T-helper 22 cell (primary cell): Measurements from ENCODE around the gene TMEM63A.
"Not testable (repeated sequence)": the region's sequence is repeated elsewhere in the genome, so short reads cannot be mapped to it uniquely, and the experiment has no call there.

Experiments used
- DNase-seq: peaks from one replicate; pipeline ENCODE4 v3.0.0-alpha.2; 2020; ENCODE audit warnings: low read depth

TMEM63A gene

DNA sequence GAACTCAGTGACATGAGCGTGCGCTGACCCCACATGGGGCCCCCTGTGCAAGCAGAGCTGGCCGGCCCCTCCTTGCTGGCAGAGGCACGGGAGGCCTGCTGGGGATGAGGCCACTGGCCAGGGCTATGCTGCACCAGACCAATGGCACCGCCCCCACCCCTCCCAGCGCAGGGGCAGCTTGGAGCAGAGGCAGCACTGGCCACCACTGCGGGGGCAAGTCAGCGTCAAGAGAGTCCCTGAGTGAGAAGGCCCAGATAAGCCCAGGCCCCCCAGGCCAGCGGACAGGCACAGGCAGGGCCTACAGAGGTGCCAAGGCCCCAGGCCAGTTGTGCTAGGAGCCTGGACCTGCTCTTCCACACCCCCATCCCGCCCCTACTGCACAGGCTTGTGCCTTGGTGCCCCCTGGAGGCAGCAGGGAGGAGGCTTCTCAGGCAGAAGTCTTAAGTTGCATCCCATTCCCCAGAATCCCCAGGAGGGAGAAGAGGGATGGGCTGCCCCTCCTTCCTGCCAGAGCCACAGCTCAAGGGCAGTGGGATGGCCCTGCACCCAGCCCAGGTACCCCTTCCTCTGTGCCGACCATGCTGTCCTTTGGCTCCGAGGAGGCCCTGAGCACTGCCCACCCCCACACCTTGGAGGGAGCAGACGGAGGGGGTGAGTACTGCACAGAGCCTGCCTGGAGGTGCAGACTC lies 36.5 kb downstream of the TMEM63A start:
- DNase-seq = no peak

DNA sequence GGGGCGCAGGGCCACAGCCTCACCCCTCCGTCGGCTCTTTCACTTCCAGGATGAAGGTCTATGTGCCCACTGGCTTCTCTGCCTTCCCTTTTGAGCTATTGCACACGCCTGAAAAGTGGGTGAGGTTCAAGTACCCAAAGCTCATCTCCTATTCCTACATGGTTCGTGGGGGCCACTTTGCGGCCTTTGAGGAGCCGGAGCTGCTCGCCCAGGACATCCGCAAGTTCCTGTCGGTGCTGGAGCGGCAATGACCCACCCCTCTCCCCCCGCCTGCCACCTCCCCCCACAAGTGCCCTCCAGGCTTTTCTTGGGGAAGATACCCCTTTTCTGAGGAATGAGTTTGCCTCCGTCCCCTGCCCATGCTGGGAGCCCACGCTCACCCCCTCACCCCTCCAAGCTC lies 37.1 kb downstream of the TMEM63A start:
- no peak for DNase-seq

DNA sequence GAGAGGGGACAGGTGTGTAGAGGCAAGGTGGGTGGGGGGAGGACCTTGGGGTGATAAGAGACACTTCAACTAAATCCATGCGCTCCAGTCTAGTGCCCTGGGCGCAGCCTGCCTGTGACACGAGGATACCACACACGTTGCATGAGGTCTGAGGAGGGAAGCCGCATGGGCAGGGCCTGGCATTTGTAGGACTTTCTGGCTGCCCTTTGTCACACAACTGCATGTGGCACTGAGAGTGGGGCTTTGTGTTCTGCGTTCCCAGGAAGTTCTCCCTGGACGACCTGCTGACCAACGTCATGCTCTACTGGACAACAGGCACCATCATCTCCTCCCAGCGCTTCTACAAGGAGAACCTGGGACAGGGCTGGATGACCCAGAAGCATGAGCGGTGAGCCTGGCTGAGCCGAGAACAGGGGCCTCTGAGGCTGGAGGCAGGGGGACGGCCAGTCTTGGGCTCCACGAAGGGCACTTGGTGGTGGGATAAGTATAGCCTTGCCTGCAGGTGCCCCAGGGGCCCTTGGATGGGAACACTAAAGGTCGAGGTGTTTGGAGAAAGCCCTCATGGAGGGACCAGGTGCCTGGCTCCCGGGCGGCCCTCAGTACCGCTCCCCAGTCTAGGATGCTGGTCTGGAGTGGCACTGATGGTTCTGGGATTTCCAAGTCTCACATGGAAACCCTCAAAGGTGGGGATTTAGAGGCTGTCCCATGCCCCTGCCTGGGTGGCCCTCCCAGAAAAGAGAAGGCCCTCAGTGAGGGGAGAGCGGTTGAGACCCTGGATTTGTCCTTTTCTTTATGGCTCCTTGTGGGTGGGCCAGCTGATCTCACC lies 37.7 kb downstream of the TMEM63A start:
- no peak for DNase-seq

DNA sequence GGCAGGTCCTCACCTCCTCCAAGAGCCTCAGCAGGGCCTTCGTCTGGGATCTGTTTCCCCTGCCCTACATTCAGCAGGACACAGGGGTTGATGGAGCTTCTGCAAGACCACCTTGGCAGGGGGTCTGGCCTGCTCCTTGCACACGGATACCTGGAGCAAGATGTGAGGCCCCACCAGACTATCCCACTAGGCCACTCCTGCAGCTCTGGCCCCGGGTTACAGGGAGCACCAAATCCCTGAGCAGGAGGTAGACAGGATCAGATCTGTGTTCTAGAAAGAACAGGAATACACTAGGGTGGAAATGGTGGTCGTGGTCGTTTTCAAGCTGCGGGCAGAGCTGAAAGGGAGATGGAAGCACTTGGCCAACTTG lies 38.8 kb downstream of the TMEM63A start:
- no peak for DNase-seq

DNA sequence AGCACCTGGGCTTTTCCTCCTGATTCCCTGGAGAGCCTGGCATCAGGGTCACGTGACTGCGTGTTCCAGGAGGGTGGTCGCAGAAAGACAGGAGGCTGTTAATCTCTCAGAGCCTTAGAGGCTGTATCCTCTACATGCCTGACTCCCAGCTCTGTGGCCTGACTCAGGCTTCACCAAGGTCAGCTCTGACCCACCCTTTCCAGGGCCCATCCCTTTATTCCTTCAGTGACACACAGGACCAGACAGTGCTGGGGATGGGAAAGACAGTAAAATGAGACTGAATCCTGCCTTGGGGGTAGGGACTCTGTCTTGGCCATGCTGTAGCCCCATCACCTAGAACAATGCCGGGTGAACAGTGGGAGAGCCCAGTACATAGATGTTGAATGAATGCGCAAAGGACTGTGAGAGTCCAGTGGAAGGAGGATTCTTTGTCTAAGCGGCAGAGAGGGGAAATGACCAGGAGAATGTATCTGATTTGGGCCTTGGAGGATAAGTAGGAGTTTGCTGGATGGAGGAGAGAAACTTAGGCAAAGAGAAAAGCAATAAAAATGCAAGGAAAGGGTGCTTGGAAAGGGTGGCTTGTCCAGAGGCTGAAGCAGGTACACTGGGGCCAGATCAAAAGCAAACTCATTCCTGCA lies 39.3 kb downstream of the TMEM63A start:
- no peak for DNase-seq

DNA sequence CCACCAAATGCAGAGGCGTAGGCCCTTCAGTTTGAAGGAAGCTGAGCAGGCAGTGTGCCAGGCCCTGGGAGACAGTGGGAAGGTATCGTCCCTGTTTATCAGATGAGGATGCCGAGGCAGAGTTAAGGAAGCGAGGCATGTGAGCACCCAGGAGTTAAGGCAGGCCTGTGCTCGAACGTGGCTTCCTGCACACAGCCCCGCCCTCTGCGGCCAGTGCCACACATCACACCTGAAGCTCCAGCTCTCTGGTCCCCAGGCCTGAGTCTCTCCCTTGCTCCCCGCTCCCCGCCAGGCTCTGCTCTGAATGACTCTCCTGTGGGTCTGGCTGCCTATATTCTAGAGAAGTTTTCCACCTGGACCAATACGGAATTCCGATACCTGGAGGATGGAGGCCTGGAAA lies 40.1 kb downstream of the TMEM63A start:
- DNase-seq = no peak

DNA sequence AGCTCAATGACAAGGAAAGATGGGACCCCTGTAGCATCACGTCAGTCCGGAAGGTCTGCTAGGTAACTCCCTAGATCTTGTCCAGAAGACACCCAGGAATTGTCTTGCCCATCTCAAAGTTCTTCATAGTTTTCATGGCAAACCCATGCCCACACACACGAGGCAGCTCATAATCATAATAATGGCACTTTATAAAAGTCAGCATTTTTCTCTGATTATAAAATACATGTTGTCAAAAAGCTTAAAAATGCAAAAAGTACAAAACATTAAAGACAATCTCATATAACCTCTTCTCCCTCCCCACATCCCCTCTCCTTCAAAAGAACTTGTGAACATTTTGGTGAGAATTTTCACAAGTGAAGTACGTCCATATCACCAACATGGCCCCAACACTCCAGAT lies 41.5 kb downstream of the TMEM63A start:
- DNase-seq = no peak

DNA sequence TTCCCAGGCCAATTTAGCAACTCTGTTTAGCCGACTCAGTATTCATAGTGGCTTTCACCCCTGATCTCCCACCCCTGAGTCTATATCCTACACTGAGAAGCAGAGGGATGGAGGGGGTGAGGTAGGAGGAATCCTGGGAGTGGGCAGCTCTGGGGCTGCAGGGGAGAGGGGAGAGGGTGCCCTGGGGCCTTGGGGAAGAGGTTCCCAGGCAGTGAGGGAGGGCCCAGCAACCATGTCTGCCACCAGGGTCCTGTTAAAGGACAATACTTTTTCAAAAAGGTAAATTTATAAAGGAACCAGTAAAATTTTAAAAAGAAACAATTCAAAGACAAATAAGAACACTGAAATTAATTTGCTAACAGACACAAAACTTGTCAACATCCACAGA lies 42.0 kb downstream of the TMEM63A start:
- no peak for DNase-seq

DNA sequence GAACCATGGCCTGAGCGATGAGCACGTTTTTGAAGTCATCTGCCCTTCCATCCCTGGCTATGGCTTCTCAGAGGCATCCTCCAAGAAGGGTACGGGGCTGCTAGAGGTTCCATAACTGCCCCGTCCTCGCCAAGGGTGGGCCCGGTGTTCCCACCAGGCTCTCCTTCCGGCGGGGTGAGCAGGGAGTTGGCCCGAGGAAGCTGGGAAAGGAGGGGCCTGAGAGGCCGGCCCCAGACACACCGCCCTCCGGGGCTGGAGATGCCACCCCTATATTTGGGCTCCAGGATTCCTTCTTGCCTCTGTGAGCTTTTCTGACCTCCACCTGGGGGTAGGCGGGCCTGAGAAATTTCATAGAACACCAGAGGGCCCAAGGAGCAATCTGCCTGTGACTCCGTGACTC lies 43.4 kb downstream of the TMEM63A start:
- DNase-seq = no peak

DNA sequence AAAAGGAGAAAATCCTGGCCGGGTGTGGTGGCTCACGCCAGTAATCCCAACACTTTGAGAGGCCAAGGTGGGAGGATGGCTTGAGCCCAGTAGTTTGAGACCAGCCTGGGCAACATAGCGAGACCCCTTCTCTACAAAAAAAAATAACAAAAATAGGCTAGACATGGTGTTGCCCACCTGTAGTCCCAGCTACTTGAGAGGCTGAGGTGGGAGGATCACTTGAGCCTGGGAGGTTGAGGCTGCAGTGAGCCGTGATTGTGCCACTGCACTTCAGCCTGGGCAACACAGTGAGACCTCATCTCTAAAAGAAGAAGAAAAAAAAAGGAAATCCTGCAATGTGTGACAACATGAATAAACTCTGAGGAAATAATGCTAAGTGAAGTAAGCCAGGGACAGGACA lies 45.9 kb downstream of the TMEM63A start:
- DNase-seq = not testable (repeated sequence)

DNA sequence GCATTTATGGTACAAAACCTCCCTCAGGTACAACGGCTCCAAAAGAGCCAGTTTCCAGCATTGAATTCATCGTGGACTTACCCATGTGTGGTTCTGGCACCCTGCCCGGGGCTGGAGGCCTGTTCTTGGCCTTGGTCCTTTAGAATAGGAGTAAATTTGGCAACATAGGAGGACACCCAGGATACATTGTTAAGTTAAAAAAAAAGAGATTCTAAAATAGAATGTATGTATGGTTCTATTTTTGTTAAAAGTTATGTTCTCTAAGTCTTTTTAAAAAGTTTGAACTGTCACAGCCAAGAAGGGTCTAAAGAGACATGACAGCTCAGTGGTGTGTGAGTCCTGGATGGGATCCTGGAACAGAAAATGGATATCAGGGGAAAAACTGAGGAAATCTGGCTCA lies 46.3 kb downstream of the TMEM63A start:
- no peak for DNase-seq

DNA sequence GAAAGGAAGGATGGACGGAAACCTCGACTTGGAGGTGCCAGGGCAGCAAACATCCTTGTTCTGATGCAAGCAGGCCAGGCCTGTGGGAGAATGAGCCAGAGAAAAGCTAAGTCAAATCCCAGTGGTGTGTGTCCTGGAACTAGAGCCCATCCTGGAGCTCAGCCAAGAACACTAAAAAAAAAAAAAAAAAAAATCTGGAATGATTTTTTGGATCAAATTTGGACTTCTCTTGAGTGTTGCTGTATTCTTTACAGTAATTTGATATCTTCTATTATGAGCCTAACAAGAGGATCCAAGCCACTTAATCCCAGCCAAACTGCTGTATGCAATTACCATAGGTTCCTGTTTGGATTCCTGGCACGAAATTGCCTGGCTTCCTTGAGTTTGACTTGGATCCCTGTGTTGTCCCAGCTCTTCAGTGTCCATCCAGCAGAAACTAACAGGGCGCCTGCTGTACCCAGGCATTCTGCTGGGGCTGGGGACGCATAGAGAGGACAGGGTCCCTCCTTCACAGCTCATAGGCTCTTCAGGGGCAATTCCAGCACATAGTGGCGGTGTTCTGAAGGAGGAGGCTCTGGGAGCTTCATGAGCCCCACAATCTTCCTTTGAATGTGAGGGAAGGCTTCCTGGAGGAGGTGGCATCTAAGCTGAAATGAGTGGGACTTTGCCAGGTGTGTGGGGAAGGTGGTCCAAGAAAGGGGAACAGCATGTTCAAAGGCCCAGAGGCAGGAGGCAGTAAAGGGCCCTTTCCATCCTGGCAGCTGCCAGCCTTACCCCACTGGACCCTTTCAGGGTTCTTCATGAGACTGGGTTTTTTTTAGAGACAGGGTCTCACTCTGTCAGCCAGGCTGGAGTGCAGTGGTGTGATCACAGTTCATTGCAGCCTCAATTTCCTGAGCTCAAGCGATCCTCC lies 47.5 kb downstream of the TMEM63A start:
- no peak for DNase-seq

DNA sequence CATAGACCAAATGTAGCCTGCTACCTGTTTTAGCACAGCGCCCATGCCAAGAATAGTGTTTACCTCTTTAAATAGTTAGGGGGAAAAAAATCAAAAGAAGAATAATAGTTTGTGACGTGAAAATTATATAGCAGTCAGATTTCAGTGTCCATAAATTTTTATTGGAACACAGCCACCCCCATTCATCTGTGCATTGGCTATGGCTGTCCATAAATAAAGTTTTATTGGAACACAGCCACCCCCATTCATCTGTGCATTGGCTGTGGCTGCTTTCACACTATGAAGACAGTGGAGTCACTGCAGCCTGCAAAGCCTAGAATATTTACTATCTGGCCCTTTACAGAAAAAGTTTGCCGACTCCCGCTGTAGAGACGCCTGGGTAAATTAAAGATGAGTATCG lies 51.3 kb downstream of the TMEM63A start:
- no peak for DNase-seq

DNA sequence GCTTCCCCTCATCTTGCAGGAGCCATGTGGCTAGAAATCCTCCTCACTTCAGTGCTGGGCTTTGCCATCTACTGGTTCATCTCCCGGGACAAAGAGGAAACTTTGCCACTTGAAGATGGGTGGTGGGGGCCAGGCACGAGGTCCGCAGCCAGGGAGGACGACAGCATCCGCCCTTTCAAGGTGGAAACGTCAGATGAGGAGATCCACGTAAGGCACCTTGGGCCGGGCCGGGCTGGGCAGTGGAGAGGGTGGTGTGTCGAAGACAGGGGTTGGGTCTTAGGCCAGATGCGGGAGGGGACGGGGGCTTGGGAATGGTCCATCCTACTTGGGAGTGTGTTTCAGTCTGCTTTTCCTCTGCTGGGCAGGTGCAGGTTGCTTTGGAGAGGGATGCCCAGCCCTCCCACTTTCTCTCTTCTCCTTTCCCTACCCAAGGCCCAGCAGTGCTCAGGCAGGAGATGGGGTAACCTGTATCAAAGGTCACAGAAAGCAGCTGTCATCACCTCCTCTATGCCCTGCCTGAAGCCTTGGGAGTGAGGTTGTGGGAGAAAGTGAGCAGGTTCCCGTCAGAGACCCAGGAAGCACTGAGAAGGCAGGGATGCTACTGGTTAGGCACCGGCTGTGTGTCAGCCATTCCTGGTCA lies 53.4 kb downstream of the TMEM63A start:
- DNase-seq = no peak

DNA sequence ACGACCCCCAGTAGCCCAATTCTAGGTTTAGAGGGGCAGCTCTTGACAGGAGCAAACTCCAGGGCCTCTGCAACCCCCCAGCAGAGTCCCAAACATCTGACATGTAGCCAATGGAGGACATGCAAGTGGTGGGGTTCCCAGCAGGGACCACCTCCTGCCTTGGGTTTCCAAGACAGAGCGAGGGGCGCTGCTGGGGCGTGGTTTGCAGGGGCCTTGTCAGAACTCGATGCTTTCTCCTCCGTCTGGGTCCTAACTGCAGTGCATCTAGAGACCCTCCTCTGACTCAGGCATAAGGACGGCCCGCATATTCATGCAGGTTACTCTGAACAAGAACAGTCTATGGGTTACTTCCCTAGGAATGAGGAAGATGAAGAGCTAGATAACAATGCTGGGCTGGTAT lies 55.1 kb downstream of the TMEM63A start:
- no peak for DNase-seq

DNA sequence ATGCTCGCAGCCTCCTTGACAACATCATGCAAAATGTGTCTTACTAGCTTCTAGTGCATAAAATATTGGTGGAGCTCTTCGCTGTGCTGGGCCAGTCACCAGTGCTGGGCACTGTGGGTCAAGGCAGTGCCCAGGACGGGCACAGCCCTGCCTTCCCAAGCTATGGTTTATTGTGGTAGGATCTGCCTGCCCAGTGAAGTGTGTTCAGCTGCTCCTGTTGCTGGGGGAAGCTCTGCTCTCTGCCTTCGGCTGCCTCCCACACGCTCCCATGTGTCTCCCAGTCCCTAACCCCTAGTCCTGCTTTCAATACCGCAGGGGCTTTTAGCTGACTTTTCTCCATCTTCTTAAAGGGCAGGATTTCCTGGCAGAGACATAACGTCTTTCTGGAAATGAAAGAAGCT lies 56.6 kb downstream of the TMEM63A start:
- no peak for DNase-seq

DNA sequence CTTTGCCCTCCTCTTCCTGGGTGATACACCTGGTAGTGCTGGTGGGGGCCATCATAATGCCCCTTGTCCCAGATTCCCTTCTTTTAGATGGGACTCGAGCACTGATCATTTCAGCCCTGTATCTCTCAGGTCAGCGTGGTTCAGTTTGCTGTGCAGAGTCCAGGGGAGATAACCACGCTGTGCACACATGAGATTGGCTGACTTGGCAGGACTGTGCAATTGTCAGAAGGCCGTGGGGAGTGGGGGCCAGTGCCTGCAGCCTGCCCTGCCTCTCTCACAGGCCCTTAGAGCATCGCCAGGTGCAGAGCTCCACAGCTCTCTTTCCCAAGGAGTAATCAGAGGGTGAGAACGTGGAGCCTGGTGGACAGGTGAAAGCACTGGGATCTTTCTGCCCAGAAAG lies 57.1 kb downstream of the TMEM63A start:
- no peak for DNase-seq

DNA sequence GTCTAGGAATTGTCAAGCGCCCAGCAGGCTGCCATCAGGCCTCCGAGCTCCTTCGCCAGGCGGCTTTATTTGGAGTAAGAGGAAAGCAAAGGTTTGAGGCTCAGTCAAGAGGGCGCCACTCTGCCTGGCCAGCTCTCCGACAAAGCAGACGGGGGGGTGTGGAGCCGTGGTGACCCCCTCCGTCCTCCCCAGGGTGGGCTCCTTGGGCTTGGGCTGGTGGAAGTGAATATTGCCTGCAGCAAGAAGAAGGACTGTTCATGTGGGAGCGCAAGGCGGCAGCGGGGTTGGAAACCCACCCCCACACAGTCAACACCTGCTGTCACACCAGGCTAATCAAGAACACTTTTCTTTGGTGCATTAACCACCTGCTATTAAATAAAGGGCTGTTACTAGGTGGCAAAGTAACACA lies 57.6 kb downstream of the TMEM63A start:
- no peak for DNase-seq

DNA sequence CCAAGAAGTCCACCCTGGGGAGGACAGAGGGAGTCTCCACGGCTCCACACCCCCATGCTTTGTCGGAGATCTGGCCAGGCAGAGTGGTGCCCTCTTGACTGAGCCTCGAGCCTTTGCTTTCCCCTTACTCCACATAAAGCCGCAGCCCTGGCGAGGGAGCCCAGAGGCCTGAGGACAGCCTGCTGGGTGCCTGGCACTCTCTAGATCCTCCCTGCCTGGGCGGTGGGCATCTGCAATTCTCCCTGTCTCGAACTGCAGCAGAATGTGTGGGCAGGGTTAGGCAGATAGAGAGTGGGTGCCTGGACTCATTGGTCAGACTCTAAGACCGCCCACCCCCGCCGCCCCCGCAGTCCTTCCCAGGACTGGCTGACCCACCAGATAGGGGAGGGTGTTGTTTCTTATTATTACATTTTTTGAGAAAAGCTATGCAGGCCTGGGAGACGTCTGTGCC lies 58.3 kb downstream of the TMEM63A start:
- DNase-seq = no peak

DNA sequence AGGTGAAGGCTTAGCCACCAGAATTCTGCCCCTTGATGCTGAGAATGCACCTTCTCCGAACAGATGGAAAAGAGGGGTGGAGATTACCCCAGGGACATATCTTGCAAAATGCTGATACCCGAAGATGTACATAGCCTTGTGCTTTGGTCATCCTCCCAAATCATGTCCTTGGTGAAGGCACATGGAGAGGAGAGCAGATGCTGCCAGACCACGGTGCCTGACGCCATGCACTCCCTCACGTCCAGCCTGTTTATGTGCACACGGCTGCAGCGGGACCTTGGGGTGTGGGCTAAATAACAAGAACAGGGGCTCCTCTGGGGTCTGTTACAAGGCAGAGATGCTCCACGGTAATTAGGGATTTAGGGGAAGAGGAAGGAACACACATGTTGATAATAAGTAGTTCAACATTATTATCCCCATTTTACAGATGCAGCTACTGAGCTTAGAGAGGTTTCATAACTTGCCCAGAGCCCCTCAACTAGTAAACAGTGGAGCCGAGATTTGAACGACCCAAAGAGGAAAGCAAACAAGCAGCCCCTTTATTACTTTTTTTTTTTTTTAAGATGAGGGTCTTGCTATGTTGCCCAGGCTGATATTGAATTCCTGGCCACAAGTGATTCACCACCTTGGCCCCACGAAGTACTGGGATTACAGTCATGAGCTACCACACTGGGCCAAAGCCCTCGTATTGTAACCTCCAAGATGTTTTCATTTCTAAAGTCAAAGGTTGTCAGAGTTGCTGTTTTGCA lies 59.4 kb downstream of the TMEM63A start:
- DNase-seq = no peak

DNA sequence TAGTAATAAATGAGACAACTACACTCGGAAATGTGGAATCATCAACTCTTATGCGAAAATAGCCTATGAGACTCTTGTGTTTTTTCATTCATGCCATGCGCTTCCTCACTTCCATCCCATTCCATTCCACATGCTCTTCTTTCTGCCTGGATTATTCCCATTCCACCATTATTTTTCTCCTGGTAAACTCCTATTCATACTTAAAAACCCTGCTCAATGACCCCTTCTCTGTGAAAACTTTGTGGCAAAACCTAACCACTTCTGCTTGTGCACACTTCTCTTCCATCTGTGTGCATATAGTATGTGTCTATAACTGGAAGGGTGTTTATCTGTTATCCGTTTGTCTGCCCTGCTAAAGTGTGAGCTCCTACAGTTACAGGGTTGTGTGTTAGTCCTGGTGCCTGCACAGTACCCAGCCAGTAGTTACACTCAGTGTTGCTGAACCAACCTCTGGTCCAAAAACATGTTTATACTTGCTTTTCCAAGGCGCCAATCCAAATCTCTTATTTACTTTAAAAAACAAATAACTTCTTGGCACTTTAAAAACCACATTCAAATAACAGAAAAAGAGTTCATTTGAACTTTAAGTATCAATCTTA lies 61.6 kb downstream of the TMEM63A start:
- DNase-seq = no peak
